Measurements from ENCODE around the gene TBK1.

TBK1 gene

DNA sequence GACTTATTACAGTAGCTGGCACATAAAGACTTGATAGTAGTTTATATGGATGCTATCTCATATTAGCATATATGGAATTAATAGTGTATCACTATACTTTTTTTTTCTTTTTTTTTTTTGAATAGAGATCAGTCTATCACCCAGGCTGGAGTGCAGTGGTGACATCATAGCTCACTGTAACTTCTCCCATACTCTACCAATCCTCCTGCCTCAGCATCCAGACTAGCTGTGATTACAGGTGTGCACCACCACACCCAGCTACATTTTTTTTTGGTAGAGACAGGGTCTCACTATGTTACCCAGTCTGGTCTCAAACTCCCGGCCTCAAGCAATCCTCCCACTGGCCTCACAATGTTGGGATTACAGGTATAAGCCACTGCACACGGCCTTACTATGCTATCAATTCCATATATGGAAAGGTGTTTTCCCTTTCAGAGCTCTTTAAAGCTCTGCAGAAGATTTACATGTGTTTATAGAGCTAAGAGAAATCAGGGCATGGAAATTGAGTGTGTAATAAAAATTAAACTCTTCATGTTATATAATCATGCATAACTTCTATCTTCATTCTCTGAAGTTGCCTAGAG is 1.8 kb upstream of the TBK1 start:
- Histone ChIP-seq H4K20me1 (ENCODE audit: insufficient read depth, low read length, poor library complexity, severe bottlenecking) (peaks cover 11% of the 10 kb centered on the region), H3K4me2 (ENCODE audit: low read depth, low read length, poor library complexity, severe bottlenecking) (peak overlapping the region; percentile 71), H3K9ac (ENCODE audit: low read depth, low read length, poor library complexity, severe bottlenecking) (no peak overlapping the region), H3K9me3 (ENCODE audit: insufficient read depth, low read depth, low read length) (no peaks in the 10 kb centered on the region), H3K4me3 (ENCODE audit: low read length, poor library complexity, severe bottlenecking) (no peak overlapping the region), H3K79me2 (ENCODE audit: insufficient read depth, low read length) (peaks cover 41% of the 10 kb centered on the region), H3K27me3 (ENCODE audit: insufficient read depth, low read length, poor library complexity, severe bottlenecking) (no peaks in the 10 kb centered on the region), H3K36me3 (ENCODE audit: insufficient read depth, low read length) (peaks cover 30% of the 10 kb centered on the region; the same call in 1 of the 2 replicates), H3K4me1 (ENCODE audit: insufficient read depth, low read length, poor library complexity, severe bottlenecking) (peaks cover 19% of the 10 kb centered on the region), H3F3A (ENCODE audit: low read depth) (no peaks in the 10 kb centered on the region), H3K9me2 (replicated peaks; ENCODE audit: low read depth, low read length) (no peaks in the 10 kb centered on the region), H2AFZ (ENCODE audit: low read length) (no peak overlapping the region)
- TF ChIP-seq EZH2phosphoT487 (IDR thresholded peaks at IDR 0.05; ENCODE audit: borderline replicate concordance) (no peak), CTCF (conservative IDR thresholded peaks at IDR 0.05; ENCODE audit: low read length) (no peak)

DNA sequence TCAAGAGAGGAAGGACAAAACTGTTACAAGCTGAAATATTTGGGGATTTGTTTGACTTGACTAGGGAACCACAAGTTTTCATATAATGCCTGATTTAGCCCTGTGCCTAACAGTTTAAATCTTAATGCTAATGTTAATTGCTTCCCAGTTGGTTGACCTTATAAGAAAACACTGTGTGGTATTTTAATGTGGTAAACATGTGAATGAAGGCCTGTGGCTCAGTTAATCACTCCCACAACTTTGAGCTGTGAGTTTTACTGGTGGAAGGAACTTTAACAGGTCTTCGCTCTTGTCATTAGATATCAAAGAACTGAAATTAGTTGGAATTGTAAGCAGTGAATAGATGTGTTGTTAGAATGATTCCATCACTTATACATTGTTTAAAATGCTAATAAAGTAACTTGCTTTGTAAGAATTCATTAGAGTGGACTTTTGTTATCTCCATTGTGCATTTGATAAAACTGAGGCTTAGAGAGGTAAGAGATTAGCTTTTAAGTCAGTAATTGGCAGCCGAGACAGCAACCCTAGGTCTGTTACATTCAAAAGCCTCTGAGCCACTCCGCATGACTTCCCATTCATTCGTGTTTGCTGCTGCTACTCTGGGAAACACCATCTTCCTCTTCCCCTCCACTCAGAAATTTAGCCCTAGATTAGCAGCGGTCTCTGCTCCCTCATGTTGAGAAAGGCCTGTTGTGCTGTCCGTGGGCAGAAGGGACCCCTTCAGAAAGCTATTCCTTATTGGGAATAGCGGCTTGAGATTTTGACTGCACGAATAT is 1.0 kb upstream of the TBK1 start:
- Histone ChIP-seq H3K9me3 (ENCODE audit: insufficient read depth, low read depth, low read length) (no peaks in the 10 kb centered on the region), H3K4me3 (ENCODE audit: low read length, poor library complexity, severe bottlenecking) (peak overlapping the region; percentile 87), H3K9me2 (replicated peaks; ENCODE audit: low read depth, low read length) (no peaks in the 10 kb centered on the region), H3F3A (ENCODE audit: low read depth) (0 out of 2 replicates have a peak, but pooled peaks cover 6% of the 10 kb centered on the region), H3K36me3 (ENCODE audit: insufficient read depth, low read length) (peaks cover 23% of the 10 kb centered on the region; the same call in 1 of the 2 replicates), H3K4me1 (ENCODE audit: insufficient read depth, low read length, poor library complexity, severe bottlenecking) (peaks cover 26% of the 10 kb centered on the region), H3K4me2 (ENCODE audit: low read depth, low read length, poor library complexity, severe bottlenecking) (peak overlapping the region; percentile 71), H3K79me2 (ENCODE audit: insufficient read depth, low read length) (peaks cover 48% of the 10 kb centered on the region), H3K9ac (ENCODE audit: low read depth, low read length, poor library complexity, severe bottlenecking) (peak overlapping the region; percentile 83), H3K27me3 (ENCODE audit: insufficient read depth, low read length, poor library complexity, severe bottlenecking) (no peaks in the 10 kb centered on the region), H4K20me1 (ENCODE audit: insufficient read depth, low read length, poor library complexity, severe bottlenecking) (peaks cover 17% of the 10 kb centered on the region), H2AFZ (ENCODE audit: low read length) (no peak overlapping the region)
- TF ChIP-seq EZH2phosphoT487 (IDR thresholded peaks at IDR 0.05; ENCODE audit: borderline replicate concordance) (no peak), CTCF (conservative IDR thresholded peaks at IDR 0.05; ENCODE audit: low read length) (no peak)

DNA sequence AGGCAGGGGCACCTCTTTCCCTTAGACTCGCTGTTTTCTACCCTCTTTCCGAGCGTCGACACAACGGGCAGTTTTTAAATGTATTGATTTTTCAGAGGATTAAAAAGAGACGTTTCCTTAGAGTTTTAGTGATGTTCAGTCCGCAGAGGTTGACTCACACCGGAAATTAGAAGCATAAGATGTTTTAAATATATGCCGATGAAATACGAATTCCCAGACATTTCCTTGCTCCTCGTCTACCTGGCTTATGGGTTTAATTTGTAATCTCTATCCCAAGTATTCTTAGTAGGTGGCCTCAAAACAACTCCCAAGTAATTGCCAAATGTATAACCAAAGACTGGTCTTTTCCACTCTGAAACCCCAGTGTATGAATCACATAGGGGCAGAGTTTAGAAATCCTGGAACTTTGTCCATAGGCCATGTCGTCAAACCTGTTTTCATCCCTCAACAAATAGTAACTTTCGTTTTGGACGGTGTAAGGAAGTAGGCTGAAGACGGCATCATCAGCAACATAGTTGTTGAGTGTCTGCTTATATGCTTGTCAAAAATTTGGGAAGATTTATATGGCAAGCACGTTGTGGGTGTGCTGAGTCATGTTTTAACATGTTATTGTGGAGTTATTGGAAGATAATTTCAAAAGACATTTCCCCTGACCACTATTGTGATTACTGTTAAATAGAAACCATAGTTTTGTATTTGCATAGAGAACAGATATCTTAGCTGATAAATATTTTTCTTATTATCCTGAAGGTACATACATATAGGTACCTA is 824 bp downstream of the TBK1 start:
- Histone ChIP-seq H3K9me2 (replicated peaks; ENCODE audit: low read depth, low read length) (no peaks in the 10 kb centered on the region), H3K79me2 (ENCODE audit: insufficient read depth, low read length) (peaks cover 63% of the 10 kb centered on the region), H3F3A (ENCODE audit: low read depth) (0 out of 2 replicates have a peak, but pooled peaks cover 6% of the 10 kb centered on the region), H3K36me3 (ENCODE audit: insufficient read depth, low read length) (peaks cover 6% of the 10 kb centered on the region; the same call in 1 of the 2 replicates), H2AFZ (ENCODE audit: low read length) (peak overlapping the region; percentile 91), H3K4me1 (ENCODE audit: insufficient read depth, low read length, poor library complexity, severe bottlenecking) (peaks cover 40% of the 10 kb centered on the region), H3K4me2 (ENCODE audit: low read depth, low read length, poor library complexity, severe bottlenecking) (peak overlapping the region; percentile 83), H3K9me3 (ENCODE audit: insufficient read depth, low read depth, low read length) (no peaks in the 10 kb centered on the region), H3K4me3 (ENCODE audit: low read length, poor library complexity, severe bottlenecking) (peak overlapping the region; percentile 87), H3K27me3 (ENCODE audit: insufficient read depth, low read length, poor library complexity, severe bottlenecking) (no peaks in the 10 kb centered on the region), H3K9ac (ENCODE audit: low read depth, low read length, poor library complexity, severe bottlenecking) (peak overlapping the region; percentile 83), H4K20me1 (ENCODE audit: insufficient read depth, low read length, poor library complexity, severe bottlenecking) (peaks cover 29% of the 10 kb centered on the region)
- no peak for TF ChIP-seq CTCF (conservative IDR thresholded peaks at IDR 0.05; ENCODE audit: low read length)
- no peak for TF ChIP-seq EZH2phosphoT487 (IDR thresholded peaks at IDR 0.05; ENCODE audit: borderline replicate concordance)
